ENCODE data around the gene ERMN.
"Not testable (repeated sequence)": the region's sequence is repeated elsewhere in the genome, so short reads cannot be mapped to it uniquely, and the experiment has no call there.

The ERMN gene

DNA sequence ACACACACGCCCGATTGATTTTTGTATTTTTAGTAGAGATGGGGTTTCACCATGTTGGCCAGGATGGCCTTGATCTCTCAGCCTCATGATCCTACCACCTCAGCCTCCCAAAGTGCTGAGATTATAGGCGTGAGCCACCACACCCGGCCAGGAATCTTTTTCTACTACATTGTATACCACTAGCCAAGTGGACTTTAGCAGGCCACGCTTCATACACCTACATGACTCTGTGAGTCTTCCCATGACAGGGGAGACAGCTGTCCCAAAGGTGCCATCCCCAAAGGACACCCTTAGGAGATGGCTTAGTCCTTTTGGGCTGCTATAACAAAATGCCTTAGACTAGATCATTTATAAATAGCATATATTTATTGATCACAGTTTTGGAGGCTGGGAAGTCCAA, 32.8 kb downstream of the ERMN start:
- H3K4me3 ChIP-seq (ENCODE audit: low read length): no peak overlapping the region
- no peak for TF ChIP-seq ZNF274 (IDR thresholded peaks at IDR 0.05; ENCODE audit: low read depth, low read length)

DNA sequence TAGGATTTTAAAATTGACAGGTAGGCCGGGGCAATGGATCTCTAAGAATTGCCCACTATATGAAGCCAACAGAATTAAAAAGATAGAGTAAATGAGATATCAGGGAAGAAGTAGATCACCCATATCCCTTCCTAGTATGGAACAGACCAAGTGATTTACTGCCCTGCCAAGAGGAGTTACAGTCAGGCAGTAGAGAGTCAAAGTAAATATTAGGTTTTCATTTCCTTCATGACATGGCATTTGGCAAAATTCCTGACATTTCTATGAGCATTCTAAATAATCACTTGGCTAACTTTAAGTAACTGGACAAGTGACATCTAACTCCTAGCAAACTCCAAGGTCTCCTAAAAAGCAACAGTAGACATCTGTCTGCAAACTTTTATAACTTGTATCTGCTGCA, 34.6 kb downstream of the ERMN start:
- no peak overlapping the region for H3K4me3 ChIP-seq (ENCODE audit: low read length)
- no peak for TF ChIP-seq ZNF274 (IDR thresholded peaks at IDR 0.05; ENCODE audit: low read depth, low read length)

DNA sequence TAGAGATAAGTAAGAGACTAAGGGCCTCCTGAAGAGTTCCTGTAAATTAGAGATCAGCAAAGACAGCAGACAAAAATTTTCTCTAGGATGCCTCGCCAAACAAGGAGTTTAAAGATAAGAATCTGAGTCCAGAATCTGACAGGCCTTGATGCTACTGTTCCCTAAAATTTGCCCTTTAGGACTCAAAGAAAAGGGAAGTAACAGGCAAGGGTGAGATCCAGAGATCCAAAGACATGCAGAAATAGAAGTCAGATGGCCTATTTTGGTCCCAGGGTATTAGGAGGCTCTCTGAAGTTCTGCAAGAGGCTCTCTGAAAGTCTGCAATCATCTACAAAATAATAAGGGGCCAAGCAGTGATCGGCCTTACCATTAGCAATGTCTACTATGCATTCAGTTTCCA, 35.1 kb downstream of the ERMN start:
- H3K4me3 ChIP-seq (ENCODE audit: low read length): no peak overlapping the region
- TF ChIP-seq ZNF274 (IDR thresholded peaks at IDR 0.05; ENCODE audit: low read depth, low read length): no peak

DNA sequence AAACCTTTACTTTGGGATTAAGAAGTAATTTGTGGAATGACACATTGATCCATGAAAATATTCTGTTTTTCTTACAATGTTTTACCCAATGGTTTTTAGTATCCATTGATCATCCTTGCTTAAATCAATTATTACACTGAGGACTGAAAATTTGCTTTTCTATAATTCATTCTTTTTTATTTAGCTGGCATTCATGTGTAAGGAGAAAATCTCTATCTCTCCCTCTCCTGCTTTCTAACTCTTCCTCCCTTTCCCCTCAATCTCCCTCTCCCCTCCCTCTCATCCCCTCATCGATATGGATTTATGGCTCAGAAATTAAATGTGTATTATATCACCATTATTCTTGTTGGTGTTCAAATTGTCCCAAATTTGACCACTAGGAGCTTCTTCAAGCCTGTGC, 38.5 kb downstream of the ERMN start:
- no peak for TF ChIP-seq ZNF274 (IDR thresholded peaks at IDR 0.05; ENCODE audit: low read depth, low read length)
- H3K4me3 ChIP-seq (ENCODE audit: low read length): no peak overlapping the region

DNA sequence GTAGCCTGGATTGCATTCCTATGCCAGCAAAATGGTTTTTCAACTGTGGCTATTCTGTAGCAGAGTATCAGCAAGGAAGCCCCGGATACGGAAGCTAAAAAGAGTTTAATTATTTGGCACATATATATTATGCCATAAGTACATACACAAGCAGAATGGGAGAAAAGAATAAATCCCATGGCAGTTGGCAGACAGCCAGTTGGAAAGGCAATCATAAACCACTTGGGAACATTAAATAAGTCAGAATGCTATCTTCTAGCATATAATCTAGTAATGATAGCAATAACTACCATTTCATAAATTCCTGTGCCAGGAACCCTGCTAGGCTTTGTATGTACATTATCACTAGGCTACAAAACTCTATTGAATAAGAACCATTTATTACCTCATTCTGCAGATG, 42.2 kb downstream of the ERMN start:
- H3K4me3 ChIP-seq (ENCODE audit: low read length): no peak overlapping the region
- no peak for TF ChIP-seq ZNF274 (IDR thresholded peaks at IDR 0.05; ENCODE audit: low read depth, low read length)

DNA sequence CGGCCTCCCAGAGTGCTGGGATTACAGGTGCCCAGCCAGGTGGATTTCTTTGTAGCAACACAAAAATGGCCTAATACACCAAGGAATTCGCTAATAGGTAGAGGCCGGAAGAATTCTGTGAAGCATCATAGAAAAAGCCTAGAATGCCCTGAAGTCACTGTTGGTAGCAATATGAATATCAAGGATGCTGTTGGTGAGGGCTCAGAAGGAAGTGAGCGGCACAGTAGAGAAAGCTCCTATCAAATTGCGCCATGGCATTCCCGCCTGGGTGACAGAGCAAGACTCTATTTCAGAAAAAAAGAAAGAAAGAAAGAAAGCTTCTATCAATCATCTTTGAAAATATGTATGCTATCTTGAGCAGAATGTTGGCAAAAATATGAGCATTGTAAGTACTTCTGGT, 44.3 kb downstream of the ERMN start:
- H3K4me3 ChIP-seq (ENCODE audit: low read length): no peak overlapping the region
- TF ChIP-seq ZNF274 (IDR thresholded peaks at IDR 0.05; ENCODE audit: low read depth, low read length): no peak

DNA sequence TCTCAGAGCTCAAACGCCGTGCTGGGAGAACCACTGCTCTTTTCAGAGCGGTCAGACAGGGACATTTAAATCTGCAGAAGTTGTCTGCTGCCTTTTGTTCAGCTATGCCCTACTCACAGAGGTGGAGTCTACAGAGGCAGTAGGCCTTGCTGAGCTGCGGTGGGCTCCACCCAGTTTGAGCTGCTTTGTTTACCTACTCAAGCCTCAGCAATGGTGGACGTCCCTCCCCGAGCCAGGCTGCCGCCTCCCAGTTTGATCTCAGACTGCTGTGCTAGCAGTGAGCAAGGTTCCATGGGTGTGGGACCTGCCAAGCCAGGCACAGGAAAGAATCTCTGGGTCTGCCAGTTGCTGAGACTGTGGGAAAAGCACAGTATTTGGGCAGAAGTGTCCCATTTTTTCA, 46.3 kb downstream of the ERMN start:
- H3K4me3 ChIP-seq (ENCODE audit: low read length): not testable (repeated sequence)

DNA sequence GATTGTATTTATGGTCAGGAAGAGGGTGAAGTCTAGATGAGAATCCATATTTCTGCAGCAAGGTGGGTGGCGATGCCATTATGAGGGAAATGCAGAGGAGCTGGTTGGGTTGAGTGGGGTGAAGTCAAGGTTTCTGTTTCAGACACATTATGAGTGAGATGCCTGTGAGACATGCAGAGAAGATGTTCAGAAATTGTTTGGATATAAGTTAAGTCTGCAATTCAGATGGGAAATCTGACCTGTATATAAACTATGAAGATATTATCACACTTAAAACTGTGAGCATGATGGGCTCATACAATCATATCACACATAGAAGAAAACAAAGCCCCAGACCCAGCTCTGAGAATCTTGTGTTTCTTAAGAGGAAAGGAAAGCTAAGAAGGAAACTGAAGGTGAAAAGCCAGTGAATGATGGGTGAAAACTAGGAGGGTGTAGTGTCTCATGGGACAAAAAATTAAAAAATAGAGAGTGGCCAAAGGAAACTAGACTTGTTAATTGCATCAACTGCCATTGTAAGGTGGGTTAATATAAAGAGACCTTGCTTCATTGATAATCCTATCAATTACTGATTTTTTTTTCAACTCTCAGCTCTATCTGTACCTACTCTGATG, 53.9 kb downstream of the ERMN start:
- no peak for TF ChIP-seq ZNF274 (IDR thresholded peaks at IDR 0.05; ENCODE audit: low read depth, low read length)
- no peak overlapping the region for H3K4me3 ChIP-seq (ENCODE audit: low read length)

DNA sequence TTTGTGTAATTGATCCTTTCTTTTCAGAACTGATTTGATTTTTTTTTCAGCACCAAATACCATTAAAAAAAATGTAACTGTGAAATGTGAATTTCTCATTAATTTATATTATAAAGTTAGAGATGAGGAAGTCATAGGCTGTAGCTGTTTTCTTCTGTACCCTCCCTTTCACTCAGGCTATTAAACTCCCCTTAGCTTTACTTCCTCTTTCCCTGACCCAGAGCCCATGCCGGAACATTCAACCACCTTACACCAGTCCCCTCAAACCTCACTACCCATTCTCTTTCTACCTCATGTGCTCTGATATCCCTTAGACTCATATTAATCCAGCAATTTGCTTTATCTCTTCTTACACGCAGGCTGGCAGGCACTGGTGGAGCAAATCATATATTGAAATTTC, 55.7 kb downstream of the ERMN start:
- no peak for TF ChIP-seq ZNF274 (IDR thresholded peaks at IDR 0.05; ENCODE audit: low read depth, low read length)
- no peak overlapping the region for H3K4me3 ChIP-seq (ENCODE audit: low read length)

DNA sequence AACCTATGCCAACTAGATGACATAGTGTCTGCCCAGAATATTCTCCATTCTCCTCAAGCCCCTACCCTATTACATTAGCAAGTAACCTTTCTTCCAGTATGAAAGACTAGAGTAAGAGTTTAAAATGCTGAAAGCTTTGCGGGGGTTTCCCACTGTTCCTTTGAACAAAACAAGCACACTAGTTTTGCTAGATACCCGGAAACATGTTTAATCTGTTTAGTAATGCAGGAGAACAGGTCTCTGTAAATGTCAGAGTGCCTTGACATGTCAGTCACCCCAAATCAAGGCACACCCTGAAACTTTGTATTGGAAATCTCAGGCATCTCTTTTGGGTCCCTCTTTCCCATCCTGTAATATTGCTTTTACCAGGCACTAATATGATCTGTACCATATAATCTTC, 56.6 kb downstream of the ERMN start:
- TF ChIP-seq ZNF274 (IDR thresholded peaks at IDR 0.05; ENCODE audit: low read depth, low read length): no peak
- H3K4me3 ChIP-seq (ENCODE audit: low read length): no peak overlapping the region

Measured in GM08714 (cell line).